GM12878 (cell line): ENCODE data around the gene VRK3. TPM values are rescaled to one million over a fixed set of nuclear protein-coding genes. Genes with fewer than 3 reads are reported as not detected.
A peak's percentile ranks its signal among the peaks of the same experiment; 100 is the strongest.

Experiments
- ATAC-seq: fragments of 200-7000 bp; cut with Tn5 transposase; 3 replicates; pipeline ENCODE4 v1.9.1; 2020; ENCODE audit warnings: mild to moderate bottlenecking, moderate library complexity
- BruUV-seq: library from RNA; stranded (reverse); fragments of 400-500 nt; replicated peaks from 2 replicates; lab custom pipeline; 2021; lab: Mats Ljungman, UMichigan
- CTCF ChIA-PET: fragments of 300-600 bp; sonication (Branson Sonifier 250); formaldehyde crosslinking; extraction: SDS; loops from one replicate; lab custom pipeline; 2021; ENCODE audit warnings: inconsistent platforms; lab: Yijun Ruan, JAX
- POLR2A ChIA-PET: fragments of 350-600 bp; formaldehyde crosslinking; extraction: SDS; loops from one replicate; lab custom pipeline; 2021; ENCODE audit warnings: inconsistent platforms; lab: Charles Lee
- RAD21 ChIA-PET: fragments of 300-600 bp; sonication (Branson Sonifier 250); formaldehyde crosslinking; loops from one replicate; lab custom pipeline; 2023; ENCODE audit warnings: antibody characterized with exemption; ENCODE audit not compliant: unreplicated experiment; lab: Charles Lee
- SMC1A ChIA-PET: fragments of 300-600 bp; sonication (Branson Sonifier 250); formaldehyde crosslinking; loops from one replicate; lab custom pipeline; 2023; ENCODE audit not compliant: unreplicated experiment, uncharacterized antibody; lab: Charles Lee
- DNase-seq: peaks from one replicate; pipeline ENCODE4 v3.0.0-alpha.2; 2011; ENCODE audit warnings: low read depth, low spot score
- FAIRE-seq: peaks from 3 replicates; lab custom pipeline; 2011; peaks lifted over from hg19 to GRCh38; lab: Jason Lieb, UNC
- H2AFZ ChIP-seq: 2 replicates; pipeline ENCODE4 v1.6.0; 2011; ENCODE audit warnings: low read depth, low read length, control low read depth; ENCODE audit not compliant: control insufficient read depth
- H3K27ac ChIP-seq: 2 replicates; pipeline ENCODE4 v1.5.1; 2011; ENCODE audit warnings: control low read depth; ENCODE audit not compliant: control insufficient read depth, insufficient read depth
- H3K27me3 ChIP-seq, 2 experiments: replicated peaks in 1 of 2; 2 replicates each; pipeline versions ENCODE4 v1.6.0 to v1.6.1; 2011; ENCODE audit warnings: low read length in 1 of 2; ENCODE audit not compliant: control insufficient read depth in 2 of 2, insufficient read depth in 2 of 2
- H3K36me3 ChIP-seq, 2 experiments: 2 replicates each; pipeline ENCODE4 v1.5.1; 2011; ENCODE audit warnings: low read length in 1 of 2; ENCODE audit not compliant: control insufficient read depth in 2 of 2, insufficient read depth in 2 of 2
- H3K4me1 ChIP-seq: 2 replicates; pipeline ENCODE4 v1.6.1; 2011; ENCODE audit warnings: mild to moderate bottlenecking, low read length, moderate library complexity, mixed read lengths; ENCODE audit not compliant: control insufficient read depth, insufficient read depth
- H3K4me2 ChIP-seq: 2 replicates; pipeline ENCODE4 v1.6.0; 2011; ENCODE audit warnings: control low read depth; ENCODE audit not compliant: control insufficient read depth, insufficient read depth
- H3K4me3 ChIP-seq: fragments of 200-600 bp; sonication (generic); 2 replicates; pipeline ENCODE4 v1.5.1; 2016
- H3K79me2 ChIP-seq: 2 replicates; pipeline ENCODE4 v1.6.0; 2011; ENCODE audit warnings: low read length; ENCODE audit not compliant: control insufficient read depth, insufficient read depth
- H3K9ac ChIP-seq: 2 replicates; pipeline ENCODE4 v1.8.0; 2011; ENCODE audit warnings: low read length, control low read depth, mixed read lengths; ENCODE audit not compliant: control insufficient read depth, insufficient read depth
- H3K9me3 ChIP-seq: replicated peaks from 3 replicates; pipeline ENCODE4 v1.5.1; 2011; ENCODE audit warnings: mild to moderate bottlenecking, low read length; ENCODE audit not compliant: control insufficient read depth, insufficient read depth
- H4K20me1 ChIP-seq: 2 replicates; pipeline ENCODE4 v1.6.0; 2011; ENCODE audit not compliant: control insufficient read depth, insufficient read depth
- CHD1 ChIP-seq: IDR thresholded peaks from 2 replicates; pipeline ENCODE4 v1.6.1; 2012; ENCODE audit warnings: low read depth, low read length, improper control_type of control experiment
- LARP7 ChIP-seq: fragments of 450-650 bp; IDR thresholded peaks from 2 replicates; pipeline ENCODE4 v1.6.1; 2017; ENCODE audit warnings: mild to moderate bottlenecking
- MLLT1 ChIP-seq: fragments of 450-650 bp; IDR thresholded peaks from 2 replicates; pipeline ENCODE4 v1.6.1; 2016; ENCODE audit warnings: mild to moderate bottlenecking
- YY1 ChIP-seq: IDR thresholded peaks from 2 replicates; pipeline ENCODE4 v1.6.1; 2011; ENCODE audit warnings: low read depth, mild to moderate bottlenecking, low read length
- WGBS: methylation state at CpG from one replicate; pipeline ENCODE4 v1.1.6; 2016; ENCODE audit warnings: low lambda C conversion rate; ENCODE audit not compliant: insufficient replicate concordance, insufficient coverage; ENCODE audit errors: missing lambda C conversion rate; 5-methylcytosine and 5-hydroxymethylcytosine counted together
- in situ Hi-C: fragments of 300-500 bp; cut with MboI; formaldehyde crosslinking; loops from 9 replicates; pipeline ENCODE4 v1.14.3; 2018; ENCODE audit warnings: mixed read lengths
- intact Hi-C: fragments of 100-400 bp; cut with micrococcal nuclease; formaldehyde crosslinking; loops from one replicate; pipeline ENCODE4 v1.14.2; 2022; ENCODE audit not compliant: unreplicated experiment
- polyA plus RNA-seq, 11 experiments: library from polyadenylated mRNA; depleted of rRNA in 4 of 11; unstranded in 6 of 11; stranded (reverse) in 5 of 11; fragments of >200 nt; fragmentation: Nextera tagmentation in 4 of 11; fragmentation: Illumina TruSeq in 1 of 11; extraction: Ambion mirVana in 4 of 11; extraction: Trizol in 1 of 11; gene quantifications; 1 replicate in 1 of 11; 2 replicates in 10 of 11; pipeline versions ENCODE4 v1.2.1 to v1.2.3, GENCODE V29; 2011 to 2016; ENCODE audit warnings: inconsistent platforms in 2 of 11, missing spikeins in 2 of 11, low read depth in 1 of 11
- total RNA-seq, 4 experiments: library from RNA; depleted of rRNA in 3 of 4; stranded (reverse); fragments of >200 nt in 3 of 4; fragmentation: Illumina TruSeq in 1 of 4; extraction: Trizol in 1 of 4; gene quantifications; 2 replicates each; pipeline versions ENCODE4 v1.2.1 to v1.2.3, GENCODE V29; 2013 to 2021

VRK3 gene
- total and polyA plus RNA-seq, 10 of the 15 experiments (the other 5 are each of a cell fraction or from before 2014, with no cell fraction given), result 17.3 to 61.9 (median 35.5) TPM

DNA sequence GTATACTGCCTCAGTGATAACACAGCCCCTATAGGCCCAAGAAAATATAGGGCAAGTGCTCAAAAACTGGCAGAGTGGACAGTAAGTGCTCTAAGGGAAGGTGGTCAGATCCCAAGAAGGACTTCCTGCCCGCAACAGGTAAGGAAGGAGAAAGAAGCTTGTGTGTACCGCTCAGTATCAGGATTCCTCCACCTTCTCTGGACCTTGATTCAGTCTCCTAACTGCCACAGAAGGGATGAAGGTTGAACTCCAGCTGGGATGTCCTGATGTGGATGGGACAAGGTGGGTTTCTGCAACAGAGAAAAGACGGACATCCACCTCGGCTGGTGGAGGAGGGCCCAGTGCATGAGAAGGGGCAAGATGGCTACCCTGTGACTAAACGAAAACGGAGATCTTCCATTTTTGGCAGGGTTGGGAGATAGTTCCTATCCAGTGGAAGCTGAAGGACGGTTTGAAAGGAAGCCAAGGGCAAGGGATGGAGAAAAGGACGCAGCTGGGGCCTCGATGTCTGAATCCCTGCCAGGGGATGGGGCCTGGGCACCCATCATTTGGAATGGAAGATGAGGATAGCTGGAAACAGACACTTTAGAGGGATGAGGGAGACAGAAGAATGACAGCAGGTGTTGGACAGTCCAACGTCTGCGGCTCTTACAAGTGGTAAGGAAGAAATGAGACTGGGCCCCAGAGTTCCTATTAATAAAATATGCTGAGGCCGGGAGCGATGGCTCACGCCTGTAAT lies 97.5 kb downstream of the VRK3 start:
- ChIA-PET POLR2A (interaction anchor here (0.6 to 5.8 kb wide), 16 partner anchors 8 to 626 kb away, joined by 3 to 113 read pairs (median 12); partner anchors contain the start of genes AKT1S1, IL4I1, RRAS and SCAF1), RAD21 (interaction anchor here (1.0 to 5.0 kb wide), 8 partner anchors 10 to 58 kb away, joined by 3 to 66 read pairs (median 12); partner anchors contain the start of gene IL4I1), SMC1A (interaction anchor here (0.6 to 4.8 kb wide), 9 partner anchors 10 to 290 kb away, joined by 3 to 78 read pairs (median 5); partner anchors contain the start of genes AKT1S1, IL4I1 and TBC1D17), CTCF (interaction anchor here (0.8 to 3.3 kb wide), 8 partner anchors 10 to 63 kb away, joined by 3 to 33 read pairs (median 5); partner anchors contain the start of genes AKT1S1, IL4I1 and TBC1D17)
- H3K79me2 ChIP-seq, result peaks cover 89% of the 10 kb centered on the region
- no peaks in the 10 kb centered on the region for H3K9me3 ChIP-seq
- H3K36me3 ChIP-seq, result peaks cover 11 to 24% of the 10 kb centered on the region in 2 experiments; a peak in 3 of 4 replicates
- peak overlapping the region; percentile 59 for H3K27ac ChIP-seq
- peaks cover 26% of the 10 kb centered on the region for H3K4me1 ChIP-seq
- peak overlapping the region; percentile 95 for H3K9ac ChIP-seq
- in situ Hi-C loops, result no loop called here
- DNase-seq (no peak), ATAC-seq (no peak), FAIRE-seq (peak; percentile 7)
- intact Hi-C loops, result loop anchor here (2.0 to 5.0 kb wide), 2 partner anchors 31 to 50 kb away; partner anchors contain the start of genes AKT1S1, IL4I1 and TBC1D17
- H3K27me3 ChIP-seq, result no peaks in the 10 kb centered on the region
- peak overlapping the region; percentile 97 for H3K4me2 ChIP-seq
- peak overlapping the region; percentile 92 for H3K4me3 ChIP-seq
- no peaks in the 10 kb centered on the region for H4K20me1 ChIP-seq
- peak; percentile 71 for TF ChIP-seq YY1
- peak; percentile 59 for TF ChIP-seq MLLT1
- TF ChIP-seq LARP7, result peak; percentile 27; the same call in 1 of the 2 replicates
- TF ChIP-seq CHD1, result no peak
- no TSS peak for BruUV-seq
- WGBS, result 79% methylated on average over 14 of the region's 14 CpGs
- no peak overlapping the region for H2AFZ ChIP-seq
